WTC11 (cell line): ENCODE measurements around the gene TMEM9.

Experiments
- ELF4 ChIP-seq: sonication (generic); formaldehyde crosslinking; IDR thresholded peaks from 2 replicates; pipeline ENCODE4 v1.8.1; 2022; ENCODE audit warnings: low read depth, mild to moderate bottlenecking, moderate library complexity, missing genetic modification reagents
- RELA ChIP-seq: sonication (generic); formaldehyde crosslinking; IDR thresholded peaks from 2 replicates; pipeline ENCODE4 v1.8.1; 2022; ENCODE audit warnings: missing genetic modification reagents, mild to moderate bottlenecking, borderline replicate concordance
- TP53 ChIP-seq: sonication (generic); formaldehyde crosslinking; IDR thresholded peaks from 2 replicates; pipeline ENCODE4 v1.8.1; 2023; ENCODE audit warnings: mild to moderate bottlenecking, missing genetic modification reagents
- ZNF232 ChIP-seq: sonication (generic); formaldehyde crosslinking; IDR thresholded peaks from 2 replicates; pipeline ENCODE4 v1.8.0; 2022; ENCODE audit warnings: mild to moderate bottlenecking, missing genetic modification reagents
- ZNF317 ChIP-seq: sonication (generic); formaldehyde crosslinking; IDR thresholded peaks from 2 replicates; pipeline ENCODE4 v1.8.1; 2023; ENCODE audit warnings: low read depth, mild to moderate bottlenecking, moderate library complexity, missing genetic modification reagents, borderline replicate concordance
- TF ChIP-seq, protein P1 (sequence below): fragments of 200-600 bp; IDR thresholded peaks from 2 replicates; pipeline ENCODE4 v1.8.0; 2022; ENCODE audit warnings: antibody characterized with exemption
- TF ChIP-seq, protein P2 (sequence below): sonication (generic); formaldehyde crosslinking; IDR thresholded peaks from 2 replicates; pipeline ENCODE4 v1.8.1; 2023; ENCODE audit warnings: mild to moderate bottlenecking, moderate library complexity, missing genetic modification reagents
- TF ChIP-seq, protein P3 (sequence below): sonication (generic); formaldehyde crosslinking; IDR thresholded peaks from 2 replicates; pipeline ENCODE4 v1.8.1; 2023; ENCODE audit warnings: mild to moderate bottlenecking, missing genetic modification reagents
- TF ChIP-seq, protein P4 (sequence below): fragments of 250-450 bp; sonication (Bioruptor Pico); IDR thresholded peaks from 2 replicates; pipeline ENCODE4 v2.1.2; 2022; ENCODE audit warnings: mild to moderate bottlenecking, moderate library complexity
- TF ChIP-seq, protein P5 (sequence below): sonication (generic); formaldehyde crosslinking; IDR thresholded peaks from 2 replicates; pipeline ENCODE4 v1.8.1; 2022; ENCODE audit warnings: low read depth, mild to moderate bottlenecking, moderate library complexity, missing genetic modification reagents, borderline replicate concordance
- TF ChIP-seq, protein P6 (sequence below): sonication (generic); formaldehyde crosslinking; IDR thresholded peaks from 2 replicates; pipeline ENCODE4 v1.8.0; 2022; ENCODE audit warnings: mild to moderate bottlenecking, missing genetic modification reagents
- TF ChIP-seq, protein P7 (sequence below): sonication (generic); formaldehyde crosslinking; IDR thresholded peaks from 2 replicates; pipeline ENCODE4 v1.8.0; 2023; ENCODE audit warnings: missing genetic modification reagents, mild to moderate bottlenecking, borderline replicate concordance
- TF ChIP-seq, protein P8 (sequence below): sonication (generic); formaldehyde crosslinking; IDR thresholded peaks from 2 replicates; pipeline ENCODE4 v1.8.1; 2022; ENCODE audit warnings: mild to moderate bottlenecking, missing genetic modification reagents, moderate library complexity, borderline replicate concordance

DNA sequence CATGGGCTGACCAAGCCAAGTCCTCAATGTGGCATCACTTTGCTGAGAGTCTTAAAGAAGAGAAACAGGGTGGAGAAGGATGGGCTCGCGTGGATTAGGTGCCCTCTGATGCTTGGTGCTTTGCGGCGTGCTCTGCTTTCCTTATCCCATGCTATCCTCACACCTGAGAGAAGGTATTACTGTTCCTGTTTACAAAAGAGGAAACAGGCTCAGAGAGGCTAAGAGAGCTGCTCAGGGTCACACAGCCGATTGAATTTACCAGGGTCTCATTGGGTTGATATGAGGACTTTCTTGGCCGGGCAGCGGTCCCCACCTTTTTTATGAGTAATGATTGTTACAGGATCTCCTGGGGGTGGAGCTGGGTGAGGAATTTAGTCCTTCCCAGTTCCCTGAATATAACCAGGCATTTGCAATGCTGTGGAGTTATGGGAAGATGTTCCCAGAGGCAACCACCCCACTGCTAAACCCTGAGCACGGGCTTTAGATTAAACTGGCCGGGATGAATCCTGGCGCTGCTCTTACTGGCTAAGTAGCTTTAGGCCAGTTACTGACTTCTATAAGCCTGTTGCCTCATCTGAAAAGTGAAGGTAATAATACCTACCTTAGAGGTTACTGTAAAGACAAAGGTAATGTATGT is 31.8 kb downstream of the TMEM9 start:
- TF ChIP-seq, protein P1, sequence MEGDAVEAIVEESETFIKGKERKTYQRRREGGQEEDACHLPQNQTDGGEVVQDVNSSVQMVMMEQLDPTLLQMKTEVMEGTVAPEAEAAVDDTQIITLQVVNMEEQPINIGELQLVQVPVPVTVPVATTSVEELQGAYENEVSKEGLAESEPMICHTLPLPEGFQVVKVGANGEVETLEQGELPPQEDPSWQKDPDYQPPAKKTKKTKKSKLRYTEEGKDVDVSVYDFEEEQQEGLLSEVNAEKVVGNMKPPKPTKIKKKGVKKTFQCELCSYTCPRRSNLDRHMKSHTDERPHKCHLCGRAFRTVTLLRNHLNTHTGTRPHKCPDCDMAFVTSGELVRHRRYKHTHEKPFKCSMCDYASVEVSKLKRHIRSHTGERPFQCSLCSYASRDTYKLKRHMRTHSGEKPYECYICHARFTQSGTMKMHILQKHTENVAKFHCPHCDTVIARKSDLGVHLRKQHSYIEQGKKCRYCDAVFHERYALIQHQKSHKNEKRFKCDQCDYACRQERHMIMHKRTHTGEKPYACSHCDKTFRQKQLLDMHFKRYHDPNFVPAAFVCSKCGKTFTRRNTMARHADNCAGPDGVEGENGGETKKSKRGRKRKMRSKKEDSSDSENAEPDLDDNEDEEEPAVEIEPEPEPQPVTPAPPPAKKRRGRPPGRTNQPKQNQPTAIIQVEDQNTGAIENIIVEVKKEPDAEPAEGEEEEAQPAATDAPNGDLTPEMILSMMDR = no peak
- TF ChIP-seq ELF4 (CRISPR knock-in tag) = no peak
- TF ChIP-seq, protein P2, sequence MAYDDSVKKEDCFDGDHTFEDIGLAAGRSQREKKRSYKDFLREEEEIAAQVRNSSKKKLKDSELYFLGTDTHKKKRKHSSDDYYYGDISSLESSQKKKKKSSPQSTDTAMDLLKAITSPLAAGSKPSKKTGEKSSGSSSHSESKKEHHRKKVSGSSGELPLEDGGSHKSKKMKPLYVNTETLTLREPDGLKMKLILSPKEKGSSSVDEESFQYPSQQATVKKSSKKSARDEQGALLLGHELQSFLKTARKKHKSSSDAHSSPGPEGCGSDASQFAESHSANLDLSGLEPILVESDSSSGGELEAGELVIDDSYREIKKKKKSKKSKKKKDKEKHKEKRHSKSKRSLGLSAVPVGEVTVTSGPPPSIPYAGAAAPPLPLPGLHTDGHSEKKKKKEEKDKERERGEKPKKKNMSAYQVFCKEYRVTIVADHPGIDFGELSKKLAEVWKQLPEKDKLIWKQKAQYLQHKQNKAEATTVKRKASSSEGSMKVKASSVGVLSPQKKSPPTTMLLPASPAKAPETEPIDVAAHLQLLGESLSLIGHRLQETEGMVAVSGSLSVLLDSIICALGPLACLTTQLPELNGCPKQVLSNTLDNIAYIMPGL (CRISPR knock-in tag) = no peak
- TF ChIP-seq, protein P3, sequence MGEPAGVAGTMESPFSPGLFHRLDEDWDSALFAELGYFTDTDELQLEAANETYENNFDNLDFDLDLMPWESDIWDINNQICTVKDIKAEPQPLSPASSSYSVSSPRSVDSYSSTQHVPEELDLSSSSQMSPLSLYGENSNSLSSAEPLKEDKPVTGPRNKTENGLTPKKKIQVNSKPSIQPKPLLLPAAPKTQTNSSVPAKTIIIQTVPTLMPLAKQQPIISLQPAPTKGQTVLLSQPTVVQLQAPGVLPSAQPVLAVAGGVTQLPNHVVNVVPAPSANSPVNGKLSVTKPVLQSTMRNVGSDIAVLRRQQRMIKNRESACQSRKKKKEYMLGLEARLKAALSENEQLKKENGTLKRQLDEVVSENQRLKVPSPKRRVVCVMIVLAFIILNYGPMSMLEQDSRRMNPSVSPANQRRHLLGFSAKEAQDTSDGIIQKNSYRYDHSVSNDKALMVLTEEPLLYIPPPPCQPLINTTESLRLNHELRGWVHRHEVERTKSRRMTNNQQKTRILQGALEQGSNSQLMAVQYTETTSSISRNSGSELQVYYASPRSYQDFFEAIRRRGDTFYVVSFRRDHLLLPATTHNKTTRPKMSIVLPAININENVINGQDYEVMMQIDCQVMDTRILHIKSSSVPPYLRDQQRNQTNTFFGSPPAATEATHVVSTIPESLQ (CRISPR knock-in tag) = no peak
- TF ChIP-seq TP53 (CRISPR knock-in tag) = no peak
- no peak for TF ChIP-seq ZNF317
- no peak for TF ChIP-seq ZNF232 (CRISPR knock-in tag)
- TF ChIP-seq, protein P4, sequence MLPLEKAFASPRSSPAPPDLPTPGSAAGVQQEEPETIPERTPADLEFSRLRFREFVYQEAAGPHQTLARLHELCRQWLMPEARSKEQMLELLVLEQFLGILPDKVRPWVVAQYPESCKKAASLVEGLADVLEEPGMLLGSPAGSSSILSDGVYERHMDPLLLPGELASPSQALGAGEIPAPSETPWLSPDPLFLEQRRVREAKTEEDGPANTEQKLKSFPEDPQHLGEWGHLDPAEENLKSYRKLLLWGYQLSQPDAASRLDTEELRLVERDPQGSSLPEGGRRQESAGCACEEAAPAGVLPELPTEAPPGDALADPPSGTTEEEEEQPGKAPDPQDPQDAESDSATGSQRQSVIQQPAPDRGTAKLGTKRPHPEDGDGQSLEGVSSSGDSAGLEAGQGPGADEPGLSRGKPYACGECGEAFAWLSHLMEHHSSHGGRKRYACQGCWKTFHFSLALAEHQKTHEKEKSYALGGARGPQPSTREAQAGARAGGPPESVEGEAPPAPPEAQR (CRISPR knock-in tag) = no peak
- TF ChIP-seq, protein P5, sequence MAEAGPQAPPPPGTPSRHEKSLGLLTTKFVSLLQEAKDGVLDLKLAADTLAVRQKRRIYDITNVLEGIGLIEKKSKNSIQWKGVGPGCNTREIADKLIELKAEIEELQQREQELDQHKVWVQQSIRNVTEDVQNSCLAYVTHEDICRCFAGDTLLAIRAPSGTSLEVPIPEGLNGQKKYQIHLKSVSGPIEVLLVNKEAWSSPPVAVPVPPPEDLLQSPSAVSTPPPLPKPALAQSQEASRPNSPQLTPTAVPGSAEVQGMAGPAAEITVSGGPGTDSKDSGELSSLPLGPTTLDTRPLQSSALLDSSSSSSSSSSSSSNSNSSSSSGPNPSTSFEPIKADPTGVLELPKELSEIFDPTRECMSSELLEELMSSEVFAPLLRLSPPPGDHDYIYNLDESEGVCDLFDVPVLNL (CRISPR knock-in tag) = no peak
- TF ChIP-seq, protein P6, sequence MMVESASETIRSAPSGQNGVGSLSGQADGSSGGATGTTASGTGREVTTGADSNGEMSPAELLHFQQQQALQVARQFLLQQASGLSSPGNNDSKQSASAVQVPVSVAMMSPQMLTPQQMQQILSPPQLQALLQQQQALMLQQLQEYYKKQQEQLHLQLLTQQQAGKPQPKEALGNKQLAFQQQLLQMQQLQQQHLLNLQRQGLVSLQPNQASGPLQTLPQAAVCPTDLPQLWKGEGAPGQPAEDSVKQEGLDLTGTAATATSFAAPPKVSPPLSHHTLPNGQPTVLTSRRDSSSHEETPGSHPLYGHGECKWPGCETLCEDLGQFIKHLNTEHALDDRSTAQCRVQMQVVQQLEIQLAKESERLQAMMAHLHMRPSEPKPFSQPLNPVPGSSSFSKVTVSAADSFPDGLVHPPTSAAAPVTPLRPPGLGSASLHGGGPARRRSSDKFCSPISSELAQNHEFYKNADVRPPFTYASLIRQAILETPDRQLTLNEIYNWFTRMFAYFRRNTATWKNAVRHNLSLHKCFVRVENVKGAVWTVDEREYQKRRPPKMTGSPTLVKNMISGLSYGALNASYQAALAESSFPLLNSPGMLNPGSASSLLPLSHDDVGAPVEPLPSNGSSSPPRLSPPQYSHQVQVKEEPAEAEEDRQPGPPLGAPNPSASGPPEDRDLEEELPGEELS = no peak
- no peak for TF ChIP-seq RELA (CRISPR knock-in tag)
- TF ChIP-seq, protein P7, sequence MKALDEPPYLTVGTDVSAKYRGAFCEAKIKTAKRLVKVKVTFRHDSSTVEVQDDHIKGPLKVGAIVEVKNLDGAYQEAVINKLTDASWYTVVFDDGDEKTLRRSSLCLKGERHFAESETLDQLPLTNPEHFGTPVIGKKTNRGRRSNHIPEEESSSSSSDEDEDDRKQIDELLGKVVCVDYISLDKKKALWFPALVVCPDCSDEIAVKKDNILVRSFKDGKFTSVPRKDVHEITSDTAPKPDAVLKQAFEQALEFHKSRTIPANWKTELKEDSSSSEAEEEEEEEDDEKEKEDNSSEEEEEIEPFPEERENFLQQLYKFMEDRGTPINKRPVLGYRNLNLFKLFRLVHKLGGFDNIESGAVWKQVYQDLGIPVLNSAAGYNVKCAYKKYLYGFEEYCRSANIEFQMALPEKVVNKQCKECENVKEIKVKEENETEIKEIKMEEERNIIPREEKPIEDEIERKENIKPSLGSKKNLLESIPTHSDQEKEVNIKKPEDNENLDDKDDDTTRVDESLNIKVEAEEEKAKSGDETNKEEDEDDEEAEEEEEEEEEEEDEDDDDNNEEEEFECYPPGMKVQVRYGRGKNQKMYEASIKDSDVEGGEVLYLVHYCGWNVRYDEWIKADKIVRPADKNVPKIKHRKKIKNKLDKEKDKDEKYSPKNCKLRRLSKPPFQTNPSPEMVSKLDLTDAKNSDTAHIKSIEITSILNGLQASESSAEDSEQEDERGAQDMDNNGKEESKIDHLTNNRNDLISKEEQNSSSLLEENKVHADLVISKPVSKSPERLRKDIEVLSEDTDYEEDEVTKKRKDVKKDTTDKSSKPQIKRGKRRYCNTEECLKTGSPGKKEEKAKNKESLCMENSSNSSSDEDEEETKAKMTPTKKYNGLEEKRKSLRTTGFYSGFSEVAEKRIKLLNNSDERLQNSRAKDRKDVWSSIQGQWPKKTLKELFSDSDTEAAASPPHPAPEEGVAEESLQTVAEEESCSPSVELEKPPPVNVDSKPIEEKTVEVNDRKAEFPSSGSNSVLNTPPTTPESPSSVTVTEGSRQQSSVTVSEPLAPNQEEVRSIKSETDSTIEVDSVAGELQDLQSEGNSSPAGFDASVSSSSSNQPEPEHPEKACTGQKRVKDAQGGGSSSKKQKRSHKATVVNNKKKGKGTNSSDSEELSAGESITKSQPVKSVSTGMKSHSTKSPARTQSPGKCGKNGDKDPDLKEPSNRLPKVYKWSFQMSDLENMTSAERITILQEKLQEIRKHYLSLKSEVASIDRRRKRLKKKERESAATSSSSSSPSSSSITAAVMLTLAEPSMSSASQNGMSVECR (CRISPR knock-in tag) = no peak
- TF ChIP-seq, protein P8, sequence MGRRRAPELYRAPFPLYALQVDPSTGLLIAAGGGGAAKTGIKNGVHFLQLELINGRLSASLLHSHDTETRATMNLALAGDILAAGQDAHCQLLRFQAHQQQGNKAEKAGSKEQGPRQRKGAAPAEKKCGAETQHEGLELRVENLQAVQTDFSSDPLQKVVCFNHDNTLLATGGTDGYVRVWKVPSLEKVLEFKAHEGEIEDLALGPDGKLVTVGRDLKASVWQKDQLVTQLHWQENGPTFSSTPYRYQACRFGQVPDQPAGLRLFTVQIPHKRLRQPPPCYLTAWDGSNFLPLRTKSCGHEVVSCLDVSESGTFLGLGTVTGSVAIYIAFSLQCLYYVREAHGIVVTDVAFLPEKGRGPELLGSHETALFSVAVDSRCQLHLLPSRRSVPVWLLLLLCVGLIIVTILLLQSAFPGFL (CRISPR knock-in tag) = no peak
